ENCODE results near the gene FSTL1.

FSTL1 gene, protein sequence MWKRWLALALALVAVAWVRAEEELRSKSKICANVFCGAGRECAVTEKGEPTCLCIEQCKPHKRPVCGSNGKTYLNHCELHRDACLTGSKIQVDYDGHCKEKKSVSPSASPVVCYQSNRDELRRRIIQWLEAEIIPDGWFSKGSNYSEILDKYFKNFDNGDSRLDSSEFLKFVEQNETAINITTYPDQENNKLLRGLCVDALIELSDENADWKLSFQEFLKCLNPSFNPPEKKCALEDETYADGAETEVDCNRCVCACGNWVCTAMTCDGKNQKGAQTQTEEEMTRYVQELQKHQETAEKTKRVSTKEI

DNA sequence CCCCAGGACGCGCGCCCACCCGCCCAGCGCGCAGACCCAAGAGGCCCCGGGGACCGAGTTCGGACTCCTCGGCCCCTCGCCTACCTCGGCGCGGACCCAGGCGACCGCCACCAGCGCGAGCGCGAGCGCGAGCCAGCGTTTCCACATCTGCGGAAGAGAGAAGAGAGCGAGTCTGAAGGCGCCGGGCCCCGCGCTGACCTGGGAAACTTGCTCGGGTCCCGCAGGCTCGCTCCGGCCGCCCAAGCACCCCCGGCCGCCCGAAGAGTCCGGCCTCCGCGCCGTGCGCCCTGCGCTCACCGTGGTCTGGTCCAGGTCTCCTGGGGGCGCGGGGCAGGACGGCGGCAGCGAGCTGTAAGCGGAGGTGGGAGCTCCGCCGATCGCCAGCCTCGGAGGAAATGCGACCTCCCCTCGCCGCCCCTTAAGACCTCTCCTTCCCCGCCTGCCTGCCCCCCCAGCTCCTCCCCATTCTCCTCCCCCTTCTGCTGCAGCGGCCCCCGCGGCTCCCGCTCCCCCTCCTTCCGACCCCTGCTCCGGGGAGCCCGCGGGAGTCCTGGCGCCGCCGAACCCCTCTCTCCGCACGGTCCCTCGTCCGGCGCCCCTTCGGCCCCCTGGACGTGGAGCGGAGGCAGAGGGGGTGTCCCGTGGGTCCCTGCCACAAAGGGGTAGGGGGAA, at the start of gene FSTL1:
TSS of gene FSTL1 (minus strand) at position 393 of the 672 bp plus-strand sequence. CDS start at position 147, 246 bp downstream.
- DNase-seq (ENCODE audit: low read depth, low spot score): no peak

DNA sequence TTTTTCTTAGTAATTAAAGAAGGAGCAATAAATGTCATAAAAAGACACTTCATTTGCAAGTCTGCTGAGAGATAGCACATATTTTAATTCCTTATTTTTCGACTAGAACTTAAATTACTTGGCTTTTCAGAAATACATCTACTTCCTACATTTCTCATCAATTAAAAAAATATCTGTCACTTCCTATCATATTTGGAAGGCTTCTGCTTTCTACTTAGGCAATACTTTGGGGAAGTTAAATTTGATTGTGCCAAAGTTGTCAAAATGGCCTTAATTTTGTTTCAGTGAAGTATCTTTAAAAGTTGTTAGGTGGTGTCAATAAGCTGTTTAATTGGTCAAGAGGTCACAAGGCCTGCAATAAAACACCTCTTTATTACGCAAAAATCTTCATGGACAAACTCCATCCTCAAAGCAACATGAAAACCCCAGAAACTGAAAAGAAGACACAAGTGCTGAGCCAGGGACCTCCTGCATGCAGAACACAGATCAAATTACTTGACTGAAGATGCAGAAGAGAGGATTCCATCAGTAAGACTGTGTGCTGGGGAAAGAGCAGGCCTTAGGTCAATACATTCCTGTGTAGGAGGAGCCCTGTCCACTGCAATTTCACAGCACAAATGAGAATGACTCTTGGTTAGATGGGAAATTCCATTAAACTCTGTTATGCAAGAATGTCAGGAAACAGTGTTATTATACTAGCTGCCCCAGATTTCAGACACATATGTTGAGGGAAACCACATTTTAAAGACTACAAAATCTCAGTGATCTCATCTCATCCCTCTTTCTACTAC, 48.0 kb upstream of the FSTL1 start:
- peak; percentile 75 for DNase-seq (ENCODE audit: low read depth, low spot score)

DNA sequence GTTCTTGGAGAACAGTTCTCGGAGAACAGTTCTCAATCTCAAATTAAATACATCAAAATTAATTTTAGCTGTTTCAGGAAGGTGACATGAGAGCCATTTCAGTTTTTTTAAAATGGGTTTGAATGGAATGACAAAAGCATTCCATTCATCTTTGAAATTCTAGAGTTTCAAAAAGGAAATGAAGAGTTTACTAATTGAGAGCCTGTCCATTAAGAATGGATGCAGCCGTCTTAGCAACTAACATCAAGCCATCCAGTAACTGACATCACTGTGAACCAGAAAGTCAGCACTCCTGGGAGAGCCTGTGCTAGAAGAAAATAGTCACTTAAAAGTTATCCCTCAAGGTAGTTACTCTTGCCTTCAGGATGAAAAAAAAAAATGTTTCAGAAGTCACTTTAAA, 47.0 kb upstream of the FSTL1 start:
- no peak for DNase-seq (ENCODE audit: low read depth, low spot score)

DNA sequence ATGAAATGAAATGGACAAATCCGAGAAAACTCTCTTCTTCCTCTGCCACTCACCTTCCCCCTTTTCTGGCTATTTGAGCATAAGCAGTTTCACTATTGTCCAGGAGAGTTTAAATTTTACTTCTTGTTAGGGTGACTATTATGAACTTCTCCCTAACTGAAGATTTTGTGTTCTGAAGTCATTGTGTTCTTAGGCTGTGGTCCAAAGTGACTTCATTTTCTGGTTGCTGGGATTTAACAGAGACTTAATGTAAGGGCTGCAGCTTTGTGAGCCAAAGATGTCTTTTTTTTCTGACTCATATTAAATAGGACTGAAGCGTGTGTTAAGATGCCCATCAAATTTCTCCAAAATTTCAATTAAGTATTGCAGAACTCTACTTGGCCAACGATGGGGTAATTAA, 46.5 kb upstream of the FSTL1 start:
- peak; percentile 70 for DNase-seq (ENCODE audit: low read depth, low spot score)

DNA sequence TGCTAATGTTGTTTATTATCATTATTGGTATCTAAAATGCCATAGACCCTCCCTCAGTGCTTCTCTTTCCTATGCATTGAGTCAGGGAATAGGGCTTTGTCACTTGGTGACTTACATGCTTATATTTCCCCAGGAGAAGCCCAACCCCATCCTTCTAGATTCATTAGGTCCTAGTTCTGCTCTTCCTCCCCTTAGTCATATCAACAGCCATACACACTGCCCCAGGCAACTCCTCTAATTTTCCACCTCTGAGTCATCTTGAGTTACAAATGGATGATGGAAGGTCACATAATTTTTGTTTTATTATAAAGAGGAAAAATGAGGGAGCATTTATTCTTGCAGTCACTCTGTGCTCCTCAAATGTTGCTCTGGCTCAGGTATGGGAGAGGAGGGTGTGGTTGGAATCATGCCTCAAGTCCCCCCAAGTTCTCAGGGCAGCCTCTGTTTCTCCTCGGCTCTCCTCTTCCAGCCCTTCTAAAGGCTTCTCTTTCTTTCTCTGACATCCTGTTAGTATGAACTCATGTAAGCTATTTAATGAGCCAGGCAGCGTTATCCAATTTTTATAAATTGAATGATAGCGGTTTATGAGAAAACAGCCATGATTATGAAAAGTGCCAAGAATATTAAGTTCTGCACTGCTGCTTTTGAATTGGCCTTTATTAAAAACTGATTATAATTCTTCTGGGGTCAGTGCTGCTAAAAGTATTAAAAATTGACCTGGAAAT, 45.6 kb upstream of the FSTL1 start:
- DNase-seq (ENCODE audit: low read depth, low spot score): no peak

DNA sequence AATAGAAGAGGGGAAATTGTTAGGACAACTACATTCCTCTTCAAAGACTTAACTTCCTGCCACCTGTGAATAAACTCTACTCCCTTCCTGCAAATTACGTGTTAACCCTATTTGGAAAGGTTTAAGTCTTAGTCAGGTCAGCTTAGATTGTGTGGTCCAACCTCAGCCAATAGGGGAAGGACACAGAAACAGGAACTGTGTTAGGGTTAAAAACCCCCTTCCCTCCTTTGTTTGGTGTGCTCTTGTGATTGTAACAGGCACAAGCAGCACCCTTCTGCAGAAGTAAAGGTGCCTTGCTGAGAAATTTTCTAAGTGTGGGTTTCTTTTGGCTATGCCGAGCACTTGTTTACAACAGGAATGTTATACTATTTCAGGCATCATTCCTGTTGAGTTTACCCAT, 45.0 kb upstream of the FSTL1 start:
- DNase-seq (ENCODE audit: low read depth, low spot score): no peak

DNA sequence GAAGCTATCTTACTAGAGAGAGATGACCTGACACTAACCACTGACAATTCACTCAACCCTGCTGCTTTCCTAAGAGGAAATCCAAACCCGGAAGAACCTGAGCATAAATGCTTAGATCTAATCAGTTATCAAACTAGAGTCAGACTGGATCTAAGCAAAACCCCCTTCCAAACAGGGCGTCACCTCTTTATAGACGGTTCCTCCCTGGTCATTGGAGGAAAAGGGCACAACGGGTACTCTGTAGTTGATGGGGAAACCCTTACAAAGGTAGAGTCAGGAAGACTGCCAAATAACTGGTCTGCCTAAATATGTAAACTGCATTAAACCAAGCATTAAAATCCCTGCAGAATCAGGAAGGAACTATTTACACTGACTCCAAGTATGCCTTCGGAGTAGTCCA, 41.3 kb upstream of the FSTL1 start:
- no peak for DNase-seq (ENCODE audit: low read depth, low spot score)

DNA sequence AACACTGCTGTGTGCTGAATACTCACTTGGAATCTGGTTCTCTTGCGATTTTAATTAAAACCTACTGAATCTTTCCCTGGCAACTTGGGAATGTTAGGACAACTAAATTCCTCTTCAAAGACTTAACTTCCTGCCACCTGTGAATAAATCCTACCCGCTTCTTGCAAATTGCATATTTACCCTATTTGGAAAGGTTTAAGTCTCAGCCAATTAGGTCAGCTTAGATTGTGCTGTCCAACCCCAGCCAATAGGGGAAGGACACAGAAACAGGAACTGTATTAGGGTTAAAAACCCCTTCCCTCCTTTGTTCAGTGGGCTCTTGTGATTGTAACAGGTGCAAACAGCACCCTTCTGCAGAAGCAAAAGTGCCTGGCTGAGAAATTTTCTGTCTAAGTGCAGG, 38.6 kb upstream of the FSTL1 start:
- no peak for DNase-seq (ENCODE audit: low read depth, low spot score)

DNA sequence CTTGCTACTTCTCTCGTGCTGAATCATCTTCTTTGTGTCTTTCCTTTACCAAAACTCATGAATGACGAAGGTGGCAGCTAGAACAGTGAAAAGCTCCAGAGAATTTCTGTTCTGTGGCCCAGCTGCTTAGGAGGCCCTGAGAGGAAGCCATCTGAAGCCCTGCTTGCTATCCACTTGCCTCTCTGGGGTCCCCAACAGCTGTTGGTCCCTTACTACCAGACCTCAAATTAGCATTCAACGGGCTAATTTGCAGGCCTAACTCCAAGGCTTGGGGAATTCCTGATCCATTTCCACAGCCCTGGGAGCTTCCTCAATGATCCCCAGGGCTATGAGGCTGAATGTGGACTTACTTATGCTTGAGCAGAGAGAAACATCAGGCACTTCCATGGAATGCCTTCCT, 37.5 kb upstream of the FSTL1 start:
- DNase-seq (ENCODE audit: low read depth, low spot score): no peak

DNA sequence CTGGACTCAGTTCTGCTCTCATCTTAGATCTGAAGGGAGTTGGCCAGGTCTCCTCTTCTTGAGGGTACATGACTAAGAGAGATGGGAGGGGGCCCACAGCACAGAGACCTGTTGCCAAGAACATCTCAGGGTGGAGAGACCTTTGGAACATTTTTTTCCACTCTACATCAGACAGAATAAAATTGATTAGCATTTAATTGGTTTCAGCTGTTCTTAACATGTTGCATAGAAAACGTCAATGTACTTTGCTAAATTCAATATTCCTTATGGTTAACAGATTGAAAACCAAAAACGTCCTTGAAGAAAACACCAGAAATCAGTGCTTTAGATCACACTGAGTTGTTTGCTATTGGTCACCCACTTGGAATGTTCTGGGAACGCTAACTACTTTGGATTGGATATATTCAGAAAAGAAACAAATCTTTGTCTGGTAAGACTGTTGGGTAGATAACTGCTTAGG, 36.4 kb upstream of the FSTL1 start:
- DNase-seq (ENCODE audit: low read depth, low spot score): peak; percentile 16

DNA sequence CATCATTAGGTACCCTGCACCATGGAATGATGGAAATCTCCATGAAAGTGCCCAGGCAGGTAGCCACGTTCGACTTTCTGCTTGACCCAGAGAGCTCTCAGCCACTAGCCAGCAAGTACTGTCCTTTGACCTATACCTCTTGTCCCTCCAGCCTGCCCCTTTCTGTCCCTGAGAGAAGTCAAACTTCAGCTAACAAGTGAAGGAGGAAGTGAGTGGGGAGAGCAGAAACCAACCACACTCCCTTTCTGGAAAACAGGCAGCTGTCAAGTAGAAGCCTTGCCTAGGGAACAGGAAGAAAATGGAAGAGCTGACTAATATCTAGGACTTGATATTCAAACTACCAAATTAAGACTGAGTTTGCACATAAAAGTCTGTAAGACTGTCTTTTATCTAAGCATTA, 30.3 kb upstream of the FSTL1 start:
- no peak for DNase-seq (ENCODE audit: low read depth, low spot score)

DNA sequence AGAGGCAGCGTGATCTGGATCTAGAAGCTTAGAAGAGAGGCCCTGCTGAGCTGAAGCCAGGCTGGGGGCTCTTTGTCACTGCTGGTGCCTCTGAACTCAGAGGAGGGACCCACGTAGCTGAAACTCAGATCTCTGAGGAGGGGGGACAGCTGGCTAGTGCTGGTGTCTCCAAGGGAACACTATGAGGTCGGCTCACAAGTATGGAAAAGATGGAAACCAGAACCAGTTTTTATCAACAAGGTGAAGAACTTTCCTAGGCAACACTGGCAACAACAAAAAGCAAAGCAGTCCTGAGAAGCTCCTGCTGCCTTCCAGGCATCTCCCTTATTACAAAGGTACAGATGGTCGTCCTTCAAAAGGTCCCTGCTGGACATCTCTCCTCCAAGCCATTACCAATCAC, 27.0 kb upstream of the FSTL1 start:
- DNase-seq (ENCODE audit: low read depth, low spot score): no peak

DNA sequence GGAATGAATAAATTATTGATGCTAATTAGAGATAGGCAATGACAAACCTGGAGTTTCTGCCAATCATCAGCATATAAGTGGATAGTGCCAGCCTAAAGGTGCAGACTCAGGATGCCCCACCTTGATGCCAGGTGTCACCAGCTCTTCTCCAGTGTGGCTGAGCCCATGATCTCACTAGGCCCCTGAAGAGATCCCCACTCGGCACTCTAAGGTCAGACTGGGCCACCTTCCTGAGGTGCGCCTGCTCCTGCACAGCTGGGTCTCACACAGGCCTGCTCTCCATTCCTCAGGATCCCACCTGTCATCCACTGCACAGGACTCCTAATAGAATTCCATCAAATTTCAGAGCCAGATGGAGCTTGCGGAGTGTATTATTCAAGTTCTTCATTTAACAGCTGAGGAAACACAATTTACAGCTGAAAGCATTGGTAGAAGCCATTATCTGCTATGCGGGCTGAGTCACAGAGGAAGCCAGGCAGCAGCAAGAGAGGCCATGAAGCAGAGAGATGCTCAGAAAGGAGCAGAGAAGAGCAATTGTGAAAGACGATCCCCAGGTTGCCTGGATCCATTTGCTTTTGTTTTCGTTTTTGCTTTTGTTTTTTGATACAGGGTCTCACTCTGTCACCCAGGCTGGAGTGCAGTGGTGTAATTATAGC, 25.1 kb upstream of the FSTL1 start:
- no peak for DNase-seq (ENCODE audit: low read depth, low spot score)

DNA sequence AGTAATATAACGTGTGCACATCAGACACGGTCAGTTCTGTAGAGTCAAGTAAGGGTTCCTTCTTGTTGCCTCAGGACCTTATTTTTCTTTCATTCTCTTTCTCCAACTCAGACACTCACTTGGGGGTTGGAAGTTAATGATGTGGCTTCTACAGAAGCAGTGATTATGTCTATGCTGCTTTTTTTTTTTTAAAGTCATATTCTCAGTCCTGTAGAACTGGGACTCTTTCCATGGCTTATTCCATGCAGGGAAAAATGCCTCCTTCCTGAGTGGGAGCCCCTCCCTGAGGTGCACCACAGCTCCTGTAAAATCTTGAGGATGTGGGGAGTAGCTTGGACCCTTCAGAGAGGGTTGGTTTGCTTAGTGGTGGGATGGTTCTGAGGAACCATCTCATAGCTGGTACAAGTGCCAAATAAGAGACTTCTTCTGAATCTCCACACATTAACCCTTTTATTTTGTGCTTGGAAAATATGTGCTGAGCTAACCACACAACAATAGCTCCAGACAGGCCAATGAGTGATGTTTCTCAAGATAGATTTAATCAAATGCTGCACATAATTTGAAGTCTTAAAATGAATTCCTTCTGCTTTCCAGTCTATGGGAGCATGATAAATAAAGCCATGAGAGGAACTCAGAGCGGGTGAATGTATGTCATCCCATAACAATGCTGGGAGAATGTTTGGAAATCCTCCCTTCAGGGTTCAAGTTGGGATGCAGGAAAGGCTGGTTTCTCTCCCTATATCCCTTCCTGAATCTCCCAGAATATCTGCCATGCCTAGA, 23.3 kb upstream of the FSTL1 start:
- no peak for DNase-seq (ENCODE audit: low read depth, low spot score)

DNA sequence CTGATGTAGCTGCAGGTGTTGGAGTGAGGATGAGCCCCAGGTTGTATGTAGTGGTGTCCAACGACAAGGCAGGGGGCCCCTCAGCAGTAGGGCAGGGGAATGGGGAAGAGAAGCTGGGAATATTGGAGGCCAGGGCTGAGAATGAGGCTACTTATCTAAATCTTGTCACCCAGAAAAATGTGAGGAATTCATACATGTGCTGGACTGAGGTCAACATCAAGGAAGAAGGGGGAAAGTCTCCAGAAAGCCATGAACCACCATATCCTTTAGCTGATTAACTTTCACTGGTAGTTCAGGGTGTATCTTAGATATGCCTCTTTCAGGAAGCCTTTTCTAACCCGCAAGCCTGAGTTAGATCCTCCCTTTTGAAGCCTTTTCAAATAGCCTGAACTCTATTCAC, 22.6 kb upstream of the FSTL1 start:
- no peak for DNase-seq (ENCODE audit: low read depth, low spot score)

DNA sequence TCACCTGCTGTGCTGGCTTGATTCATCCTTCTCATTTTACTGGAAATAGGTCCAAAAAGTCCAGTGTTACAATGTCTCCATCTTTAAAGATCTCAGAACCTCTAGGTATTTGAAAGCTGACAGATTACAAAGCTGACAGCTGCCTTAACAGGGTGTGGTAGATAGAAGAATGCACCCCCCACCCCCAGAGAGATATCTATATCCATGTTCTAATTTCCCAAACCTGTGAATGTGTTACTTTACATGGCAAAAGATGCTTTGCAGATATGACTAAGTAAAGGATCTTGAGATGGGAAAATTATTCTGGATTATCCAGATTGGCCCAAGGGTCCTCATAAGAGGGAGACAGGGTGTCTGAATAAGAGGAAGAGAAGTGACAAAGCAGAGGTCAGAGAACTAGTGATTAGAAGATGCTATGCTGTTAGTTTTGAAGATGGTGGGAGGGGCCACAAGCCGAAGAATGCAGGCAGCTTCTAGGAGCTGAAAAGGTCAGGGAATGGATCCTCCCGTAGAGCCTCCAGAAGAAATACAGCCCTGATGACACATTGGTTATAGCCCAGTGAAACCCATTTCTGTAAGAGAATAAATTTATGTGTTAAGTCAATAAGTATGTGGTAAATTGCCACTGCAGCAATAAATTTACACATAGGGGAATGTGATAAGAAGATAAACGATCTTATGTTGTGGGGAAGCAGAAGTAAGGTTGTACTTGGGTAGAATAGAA, 21.5 kb upstream of the FSTL1 start:
- DNase-seq (ENCODE audit: low read depth, low spot score): no peak

DNA sequence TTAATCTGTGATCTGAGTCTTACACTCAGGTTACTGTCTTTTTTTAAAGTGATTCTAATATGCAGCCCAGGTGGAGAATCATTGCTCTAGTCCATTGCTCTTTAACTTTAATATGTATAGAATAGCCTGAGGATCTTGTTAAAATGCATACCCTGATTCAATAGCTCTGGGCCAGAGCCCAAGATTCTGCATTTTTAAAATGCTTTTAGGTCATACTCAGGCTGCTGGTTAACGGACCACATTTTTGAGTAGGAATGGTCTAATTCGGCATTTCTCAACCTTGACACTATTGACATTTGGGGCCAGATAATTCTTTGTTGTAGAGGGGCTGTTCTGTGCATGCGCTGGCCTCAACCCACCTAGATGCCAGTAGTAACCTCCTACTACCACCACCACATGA, 20.9 kb upstream of the FSTL1 start:
- no peak for DNase-seq (ENCODE audit: low read depth, low spot score)

DNA sequence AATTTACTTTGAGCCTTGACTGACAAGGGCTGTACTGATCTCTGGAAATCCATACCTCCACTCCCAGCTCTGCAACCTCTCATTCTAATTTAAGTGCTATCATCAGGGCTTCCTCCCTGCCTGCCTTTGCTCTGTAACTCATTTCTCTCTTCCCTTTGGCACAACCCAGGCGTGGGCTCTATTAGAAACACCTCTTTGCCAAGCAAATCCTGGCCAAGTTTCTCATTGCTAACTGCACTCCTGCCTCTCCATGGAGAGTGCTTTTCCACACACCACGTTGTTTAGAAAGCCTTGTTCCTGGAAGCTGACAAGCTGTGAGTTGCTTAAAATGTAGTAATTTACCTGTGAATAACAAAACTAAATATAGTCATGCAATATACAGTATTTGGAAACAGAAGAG, 20.1 kb upstream of the FSTL1 start:
- no peak for DNase-seq (ENCODE audit: low read depth, low spot score)

DNA sequence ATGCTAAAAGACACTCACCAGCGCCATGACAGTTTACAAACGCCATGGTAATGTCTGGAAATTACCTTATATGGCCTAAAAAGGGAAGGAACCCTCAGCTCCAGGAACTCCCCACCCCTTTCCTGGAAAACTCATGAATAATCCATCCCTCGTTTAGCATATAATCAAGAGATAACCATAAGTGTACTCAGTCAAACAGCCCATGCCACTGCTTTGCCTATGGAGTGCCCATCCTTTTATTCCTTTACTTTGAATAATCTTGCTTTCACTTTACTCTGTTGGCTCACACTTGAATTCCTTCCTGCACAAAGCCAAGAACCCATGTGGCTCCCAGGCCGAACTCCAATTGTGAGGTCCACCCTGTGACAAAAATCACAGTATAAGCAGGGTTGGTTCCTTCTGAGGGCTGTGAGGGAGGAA, 19.1 kb upstream of the FSTL1 start:
- no peak for DNase-seq (ENCODE audit: low read depth, low spot score)

DNA sequence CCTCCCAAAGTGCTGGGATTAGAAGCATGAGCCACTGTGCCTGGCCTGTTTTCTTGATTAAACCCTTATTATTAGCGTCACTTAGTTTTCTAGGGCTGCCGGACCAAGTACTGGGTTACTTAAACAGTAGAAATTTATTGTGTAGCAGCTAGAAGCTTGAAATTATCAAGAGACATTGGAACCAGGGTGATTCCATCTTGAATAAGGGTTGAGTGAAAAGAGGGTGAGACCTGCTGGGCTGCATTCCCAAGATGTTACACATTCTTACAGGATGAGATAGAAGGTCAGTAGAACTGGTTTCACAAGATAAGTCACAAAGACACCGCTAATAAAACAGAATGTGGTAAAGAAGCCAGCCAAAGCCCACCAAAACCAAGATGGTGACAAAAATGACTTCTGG, 18.6 kb upstream of the FSTL1 start:
- DNase-seq (ENCODE audit: low read depth, low spot score): no peak

Data from brain pericyte (primary cell).